Tibial nerve (tissue), 3 donors: ENCODE measurements around the gene ATXN10.

Experiments
- CTCF ChIP-seq, 5 experiments: fragments of 200-600 bp in 3 of 5; fragments of 450-650 bp in 2 of 5; sonication (generic) in 3 of 5; IDR thresholded peaks; one replicate each; pipeline ENCODE4 v1.5.1; 2016 to 2019; ENCODE audit warnings: antibody characterized with exemption in 5 of 5, mild to moderate bottlenecking in 3 of 5, moderate library complexity in 2 of 5
- POLR2A ChIP-seq, 2 donors: fragments of 450-650 bp; IDR thresholded peaks; one replicate each; pipeline ENCODE4 v1.6.1; 2017; ENCODE audit warnings: antibody characterized with exemption in 2 of 2, mild to moderate bottlenecking in 2 of 2, moderate library complexity in 2 of 2

GRCh38 chr22:45790401-45790800 lies 118.8 kb downstream of the ATXN10 start:
- TF ChIP-seq CTCF (IDR thresholded peaks at IDR 0.05) = no peak
- TF ChIP-seq POLR2A (IDR thresholded peaks at IDR 0.05) = no peak
